Stimulated activated CD8-positive, alpha-beta memory T cell treated with anti-CD3 and anti-CD28 coated beads, Interleukin-7, amount 100 ng/mL, for 1 hour (primary cell): ENCODE results near the gene ELF4.

Experiments used
- DNase-seq, 2 donors: peaks; one replicate each; pipeline ENCODE4 v3.0.0-alpha.2; 2020; ENCODE audit warnings: low read depth in 2 of 2

Gene ELF4

GRCh38 chrX:130110379-130111219 is at the start of gene ELF4:
TSS of gene ELF4 (minus strand) at chrX:130110497. CDS start at chrX:130081330, 29,167 bp downstream.
- peak in 1 of 2 donors; percentile 34 for DNase-seq

- DNase-seq: no peak
These were observed 49.5 kb upstream of the ELF4 start for GRCh38 chrX:130159776-130160175.

GRCh38 chrX:130158311-130158710 is 48.0 kb upstream of the ELF4 start:
- no peak for DNase-seq

- DNase-seq: no peak
These were observed 45.3 kb upstream of the ELF4 start for GRCh38 chrX:130155564-130155963.

GRCh38 chrX:130147631-130148030 is 37.3 kb upstream of the ELF4 start:
- DNase-seq: no peak

GRCh38 chrX:130145123-130145522 is 34.8 kb upstream of the ELF4 start:
- no peak for DNase-seq

- DNase-seq: no peak
These were observed 34.2 kb upstream of the ELF4 start for GRCh38 chrX:130144509-130144908.

- DNase-seq: no peak
These were observed 29.3 kb upstream of the ELF4 start for GRCh38 chrX:130139474-130140201.

GRCh38 chrX:130136961-130137360 is 26.7 kb upstream of the ELF4 start:
- DNase-seq: no peak

- DNase-seq: no peak
These were observed 26.2 kb upstream of the ELF4 start for GRCh38 chrX:130136496-130136895.

GRCh38 chrX:130130990-130131389 is 20.7 kb upstream of the ELF4 start:
- DNase-seq: no peak

GRCh38 chrX:130125091-130125874 is 15.0 kb upstream of the ELF4 start:
- no peak for DNase-seq

- no peak for DNase-seq
These were observed 14.3 kb upstream of the ELF4 start for GRCh38 chrX:130124577-130124976.

GRCh38 chrX:130121505-130121800 is 11.2 kb upstream of the ELF4 start:
- no peak for DNase-seq

- DNase-seq: peak; percentile 27 to 37
These were observed 10.6 kb upstream of the ELF4 start for GRCh38 chrX:130120746-130121504.

- DNase-seq: no peak
These were observed 10.0 kb upstream of the ELF4 start for GRCh38 chrX:130120321-130120731.

GRCh38 chrX:130119312-130119898 is 9.1 kb upstream of the ELF4 start:
- no peak for DNase-seq

- DNase-seq: no peak
These were observed 8.4 kb upstream of the ELF4 start for GRCh38 chrX:130118441-130119311.

- DNase-seq: no peak
These were observed 6.9 kb upstream of the ELF4 start for GRCh38 chrX:130117166-130117565.
